CD8-positive, alpha-beta memory T cell (primary cell): Measurements from ENCODE around the gene ENTPD5. TPM values are rescaled to one million over a fixed set of nuclear protein-coding genes. Genes with fewer than 3 reads are reported as not detected.
"Not testable (repeated sequence)": the region's sequence is repeated elsewhere in the genome, so short reads cannot be mapped to it uniquely, and the experiment has no call there.

ENCODE experiments used
- CTCF ChIA-PET: fragments of 350-600 bp; sonication (Branson Sonifier 250); formaldehyde crosslinking; loops from one replicate; lab custom pipeline; 2021; ENCODE audit warnings: antibody characterized with exemption; lab: Charles Lee
- POLR2A ChIA-PET: fragments of 350-600 bp; sonication (Branson Sonifier 250); formaldehyde crosslinking; loops from one replicate; lab custom pipeline; 2021; ENCODE audit warnings: antibody characterized with exemption; lab: Charles Lee
- DNase-seq, 5 donors: peaks; one replicate each; pipeline versions ENCODE4 v3.0.0 to v3.0.0-alpha.2; 2020 to 2022; ENCODE audit warnings: mixed read lengths in 1 of 5
- H3K27ac ChIP-seq: one replicate; pipeline ENCODE4 v1.7.0; 2013; ENCODE audit warnings: low read depth, mild to moderate bottlenecking, low read length, moderate library complexity
- H3K27me3 ChIP-seq: 2 replicates; pipeline ENCODE4 v1.7.0; 2013; ENCODE audit warnings: low read length, mild to moderate bottlenecking; ENCODE audit not compliant: insufficient read depth, poor library complexity, severe bottlenecking
- H3K36me3 ChIP-seq: 2 replicates; pipeline ENCODE4 v1.7.0; 2013; ENCODE audit warnings: mild to moderate bottlenecking, low read length, moderate library complexity; ENCODE audit not compliant: insufficient read depth
- H3K4me1 ChIP-seq: 2 replicates; pipeline ENCODE4 v1.7.0; 2013; ENCODE audit warnings: mild to moderate bottlenecking, low read length, moderate library complexity; ENCODE audit not compliant: insufficient read depth
- H3K4me3 ChIP-seq: 2 replicates; pipeline ENCODE4 v1.7.0; 2013; ENCODE audit warnings: mild to moderate bottlenecking, low read length
- H3K9me3 ChIP-seq: 2 replicates; pipeline ENCODE4 v1.7.0; 2013; ENCODE audit warnings: mild to moderate bottlenecking, low read length
- H3K27ac Mint-ChIP-seq, 8 donors: one replicate each; pipeline ENCODE4 v1.8.0; 2020 to 2021; ENCODE audit warnings: mixed read lengths in 8 of 8, mild to moderate bottlenecking in 6 of 8, inconsistent platforms in 3 of 8, moderate library complexity in 3 of 8
- H3K27me3 Mint-ChIP-seq, 2 donors: one replicate each; pipeline ENCODE4 v1.8.0; 2020 to 2021; ENCODE audit warnings: mixed read lengths in 2 of 2, mild to moderate bottlenecking in 1 of 2, moderate library complexity in 1 of 2
- H3K36me3 Mint-ChIP-seq, 3 donors: one replicate each; pipeline ENCODE4 v1.8.0; 2020 to 2021; ENCODE audit warnings: mixed read lengths in 3 of 3, inconsistent platforms in 1 of 3, mild to moderate bottlenecking in 1 of 3
- H3K4me1 Mint-ChIP-seq, 3 donors: one replicate each; pipeline ENCODE4 v1.8.0; 2020 to 2021; ENCODE audit warnings: mixed read lengths in 3 of 3, inconsistent platforms in 1 of 3, mild to moderate bottlenecking in 1 of 3
- H3K4me3 Mint-ChIP-seq, 7 donors: one replicate each; pipeline ENCODE4 v1.8.0; 2020 to 2021; ENCODE audit warnings: mixed read lengths in 7 of 7, mild to moderate bottlenecking in 6 of 7, moderate library complexity in 4 of 7, inconsistent platforms in 2 of 7
- H3K9me3 Mint-ChIP-seq, 5 donors: one replicate each; pipeline ENCODE4 v1.8.0; 2020 to 2022; ENCODE audit warnings: mixed read lengths in 5 of 5, mild to moderate bottlenecking in 3 of 5, moderate library complexity in 2 of 5, inconsistent platforms in 1 of 5
- polyA plus RNA-seq: library from polyadenylated mRNA; unstranded; fragments of 300-500 nt; fragmentation: Illumina TruSeq; gene quantifications from one replicate; pipeline ENCODE4 v1.2.3, GENCODE V29; 2021
- total RNA-seq, 2 experiments: library from RNA; stranded (reverse); gene quantifications; one replicate each; pipeline ENCODE4 v1.2.3, GENCODE V29; 2021

The ENTPD5 gene
- total and polyA plus RNA-seq, 3 experiments from 2014 or later = 8.5 to 13.3 (median 12.4) TPM

GRCh38 chr14:73935666-73936065, 83.4 kb downstream of the ENTPD5 start:
- H3K27ac Mint-ChIP-seq = peak overlapping the region in 3 of 8 donors; percentile 29 to 79 (median 47)

GRCh38 chr14:73924337-73924736, 94.8 kb downstream of the ENTPD5 start:
- Mint-ChIP-seq H3K4me3 (no peak overlapping the region), H3K27ac (peak overlapping the region in 1 of 8 donors; percentile 11), H3K4me1 (peaks cover 0 to 4% (median 3%) of the 10 kb centered on the region in 3 donors), H3K36me3 (peaks cover 9 to 92% (median 11%) of the 10 kb centered on the region in 3 donors), H3K27me3 (no peaks in the 10 kb centered on the region), H3K9me3 (no peaks in the 10 kb centered on the region)
- Histone ChIP-seq H3K4me1 (no peaks in the 10 kb centered on the region), H3K9me3 (no peaks in the 10 kb centered on the region), H3K27me3 (no peaks in the 10 kb centered on the region), H3K4me3 (no peak overlapping the region), H3K36me3 (peaks cover 54% of the 10 kb centered on the region), H3K27ac (no peak overlapping the region)
- ChIA-PET POLR2A (interaction anchor here (0.7 kb wide), 1 partner anchor 47 kb away, joined by 3 read pairs; no protein-coding TSS in a partner anchor), CTCF (no interaction called here)
- no peak for DNase-seq

More at GRCh38 chr14:73935666-73936065, 83.4 kb downstream of the ENTPD5 start:
- H3K27me3 ChIP-seq = no peaks in the 10 kb centered on the region
- H3K9me3 ChIP-seq = no peaks in the 10 kb centered on the region
- POLR2A ChIA-PET = no interaction called here
- no peaks in the 10 kb centered on the region for H3K27me3 Mint-ChIP-seq
- no peak overlapping the region for H3K4me3 ChIP-seq
- no peak overlapping the region for H3K27ac ChIP-seq
- H3K4me1 ChIP-seq = no peaks in the 10 kb centered on the region
- no peaks in the 10 kb centered on the region for H3K9me3 Mint-ChIP-seq
- no peaks in the 10 kb centered on the region for H3K4me1 Mint-ChIP-seq
- H3K36me3 Mint-ChIP-seq = peaks cover 0 to 71% (median 13%) of the 10 kb centered on the region in 3 donors
- no peak overlapping the region for H3K4me3 Mint-ChIP-seq
- H3K36me3 ChIP-seq = peaks cover 19% of the 10 kb centered on the region
- CTCF ChIA-PET = interaction anchor here (0.6 to 1.7 kb wide), 3 partner anchors 11 to 206 kb away, joined by 3 to 5 read pairs (median 4); no protein-coding TSS in a partner anchor
- no peak for DNase-seq

GRCh38 chr14:73919457-73919856, 99.6 kb downstream of the ENTPD5 start:
- H3K4me3 Mint-ChIP-seq, H3K9me3 ChIP-seq, H3K27me3 ChIP-seq, H3K4me1 ChIP-seq, H3K27me3 Mint-ChIP-seq, H3K27ac ChIP-seq, POLR2A ChIA-PET, H3K9me3 Mint-ChIP-seq, DNase-seq, H3K4me3 ChIP-seq: not testable (repeated sequence)
- peak overlapping the region in 1 of 8 donors; percentile 76 for H3K27ac Mint-ChIP-seq
- CTCF ChIA-PET = interaction anchor here (1.1 to 1.4 kb wide), 2 partner anchors 9 to 15 kb away, joined by 3 to 4 read pairs; no protein-coding TSS in a partner anchor
- peaks cover 4 to 81% (median 9%) of the 10 kb centered on the region in 3 donors for H3K36me3 Mint-ChIP-seq
- peaks cover 37% of the 10 kb centered on the region for H3K36me3 ChIP-seq
- peaks cover 2 to 11% (median 4%) of the 10 kb centered on the region in 3 donors for H3K4me1 Mint-ChIP-seq

GRCh38 chr14:73916324-73916723, 102.8 kb downstream of the ENTPD5 start:
- Mint-ChIP-seq H3K9me3 (peaks cover 0 to 9% (median 2%) of the 10 kb centered on the region in 5 donors), H3K4me1 (peaks cover under 1 to 11% (median 3%) of the 10 kb centered on the region in 3 donors), H3K27ac (peak overlapping the region in 5 of 8 donors; percentile 16 to 76 (median 69)), H3K4me3 (no peak overlapping the region), H3K27me3 (no peaks in the 10 kb centered on the region), H3K36me3 (peaks cover 16 to 76% (median 26%) of the 10 kb centered on the region in 3 donors)
- Histone ChIP-seq H3K36me3 (peaks cover 25% of the 10 kb centered on the region), H3K27me3 (no peaks in the 10 kb centered on the region), H3K27ac (no peak overlapping the region), H3K4me1 (no peaks in the 10 kb centered on the region), H3K9me3 (no peaks in the 10 kb centered on the region), H3K4me3 (no peak overlapping the region)
- POLR2A ChIA-PET = no interaction called here
- DNase-seq = no peak
- CTCF ChIA-PET = no interaction called here

GRCh38 chr14:73913256-73913655, 105.8 kb downstream of the ENTPD5 start:
- Mint-ChIP-seq H3K4me3 (no peak overlapping the region), H3K9me3 (peaks cover 0 to 9% (median 2%) of the 10 kb centered on the region in 5 donors), H3K36me3 (peaks cover 32 to 75% (median 46%) of the 10 kb centered on the region in 3 donors), H3K4me1 (peaks cover 9 to 16% (median 10%) of the 10 kb centered on the region in 3 donors), H3K27me3 (no peaks in the 10 kb centered on the region), H3K27ac (no peak overlapping the region)
- H3K36me3 ChIP-seq = peaks cover 31% of the 10 kb centered on the region
- no peak overlapping the region for H3K4me3 ChIP-seq
- H3K27me3 ChIP-seq = no peaks in the 10 kb centered on the region
- ChIA-PET CTCF (no interaction called here), POLR2A (no interaction called here)
- H3K27ac ChIP-seq = no peak overlapping the region
- H3K9me3 ChIP-seq = no peaks in the 10 kb centered on the region
- no peaks in the 10 kb centered on the region for H3K4me1 ChIP-seq
- no peak for DNase-seq

- H3K27me3 Mint-ChIP-seq = peaks cover 0 to 2% of the 10 kb centered on the region in 2 donors
- ChIA-PET POLR2A (no interaction called here), CTCF (no interaction called here)
- H3K9me3 Mint-ChIP-seq = peaks cover 0 to 9% (median 2%) of the 10 kb centered on the region in 5 donors
- Histone ChIP-seq H3K27me3 (no peaks in the 10 kb centered on the region), H3K36me3 (peaks cover 41% of the 10 kb centered on the region), H3K4me3 (no peak overlapping the region), H3K9me3 (no peaks in the 10 kb centered on the region), H3K27ac (no peak overlapping the region), H3K4me1 (no peaks in the 10 kb centered on the region)
- no peak for DNase-seq
- peak overlapping the region in 5 of 8 donors; percentile 12 to 78 (median 55) for H3K27ac Mint-ChIP-seq
- peaks cover 6 to 10% (median 7%) of the 10 kb centered on the region in 3 donors for H3K4me1 Mint-ChIP-seq
- peaks cover 38 to 85% (median 45%) of the 10 kb centered on the region in 3 donors for H3K36me3 Mint-ChIP-seq
- no peak overlapping the region for H3K4me3 Mint-ChIP-seq
Measured at GRCh38 chr14:73909681-73910080, 109.4 kb downstream of the ENTPD5 start.

Other genes with a start within 250 kb of the ENTPD5 start
- gene PTGR2, start 167.5 kb downstream of the ENTPD5 start, total RNA-seq = 1 to 10 TPM; 3.3 to 4.2 TPM
- 3.0 TPM for gene PTGR2, start 167.5 kb downstream of the ENTPD5 start, polyA plus RNA-seq
- gene ZNF410, start 132.4 kb downstream of the ENTPD5 start, total RNA-seq = 10 to 100 TPM; 65.2 to 72.4 TPM
- gene ZNF410, start 132.4 kb downstream of the ENTPD5 start, polyA plus RNA-seq = 76.4 TPM
- gene FAM161B, start 69.2 kb downstream of the ENTPD5 start, total RNA-seq = 1 to 10 TPM; 1.7 to 2.1 TPM
- gene FAM161B, start 69.2 kb downstream of the ENTPD5 start, polyA plus RNA-seq = 3.3 TPM
- gene COQ6, start 69.0 kb downstream of the ENTPD5 start, total RNA-seq = 10 to 100 TPM; 20.9 to 22.1 TPM
- gene COQ6, start 69.0 kb downstream of the ENTPD5 start, polyA plus RNA-seq = 18.5 TPM
- gene BBOF1, start 61 bp upstream of the ENTPD5 start, total RNA-seq = 1 to 10 TPM; 1.3 to 1.9 TPM
- gene BBOF1, start 61 bp upstream of the ENTPD5 start, polyA plus RNA-seq = 4.9 TPM
- gene ALDH6A1, start 65.2 kb upstream of the ENTPD5 start, total RNA-seq = 10 to 100 TPM; 10.6 to 12.5 TPM
- 26.0 TPM for gene ALDH6A1, start 65.2 kb upstream of the ENTPD5 start, polyA plus RNA-seq
- gene LIN52, start 65.7 kb upstream of the ENTPD5 start, total RNA-seq = 10 to 100 TPM; 17.7 to 19.3 TPM
- gene LIN52, start 65.7 kb upstream of the ENTPD5 start, polyA plus RNA-seq = 13.9 TPM
- not detected for gene VSX2, start 220.2 kb upstream of the ENTPD5 start, total RNA-seq
- gene VSX2, start 220.2 kb upstream of the ENTPD5 start, polyA plus RNA-seq = not detected